K562 (cell line): ENCODE results near the gene CPED1. TPM values are rescaled to one million over a fixed set of nuclear protein-coding genes. Genes with fewer than 3 reads are reported as not detected.

ENCODE experiments used
- BRD4 ChIP-seq: fragments of 200-600 bp; sonication (generic); IDR thresholded peaks from 2 replicates; pipeline ENCODE4 v1.6.1; 2017; ENCODE audit warnings: inconsistent platforms
- CEBPB ChIP-seq: fragments of 450-650 bp; IDR thresholded peaks from 2 replicates; pipeline ENCODE4 v1.6.1; 2016; ENCODE audit warnings: missing genetic modification characterization, missing compliant biosample characterization
- CLOCK ChIP-seq: fragments of 250-450 bp; sonication (Bioruptor Pico); IDR thresholded peaks from 2 replicates; pipeline ENCODE4 v1.4.0; 2020; ENCODE audit warnings: mild to moderate bottlenecking, moderate library complexity, borderline replicate concordance
- CUX1 ChIP-seq: fragments of 200-800 bp; sonication (Bioruptor generic); IDR thresholded peaks from 2 replicates; pipeline ENCODE4 v1.6.1; 2016; ENCODE audit warnings: missing genetic modification characterization, missing compliant biosample characterization
- EWSR1 ChIP-seq: fragments of 450-650 bp; IDR thresholded peaks from 2 replicates; pipeline ENCODE4 v1.6.1; 2018; ENCODE audit warnings: borderline replicate concordance, mild to moderate bottlenecking, low read depth, moderate library complexity; ENCODE audit not compliant: partially characterized antibody
- EZH2 ChIP-seq: IDR thresholded peaks from 2 replicates; pipeline ENCODE4 v1.6.1; 2012; ENCODE audit warnings: low read depth, mild to moderate bottlenecking, inconsistent platforms, low read length, borderline replicate concordance
- FOXP4 ChIP-seq: sonication (generic); formaldehyde crosslinking; IDR thresholded peaks from 2 replicates; pipeline ENCODE4 v1.8.0; 2022; ENCODE audit warnings: mild to moderate bottlenecking, missing genetic modification reagents, borderline replicate concordance
- HBP1 ChIP-seq: fragments of 450-650 bp; formaldehyde crosslinking; IDR thresholded peaks from 2 replicates; pipeline ENCODE4 v1.4.0; 2022; ENCODE audit warnings: missing genetic modification characterization
- HNRNPH1 ChIP-seq: fragments of 200-400 bp; formaldehyde crosslinking; optimal IDR thresholded peaks from 2 replicates; pipeline ENCODE3; 2017; ENCODE audit warnings: low read depth, mild to moderate bottlenecking, low read length, moderate library complexity
- MTF1 ChIP-seq: fragments of 250-450 bp; sonication (Bioruptor Pico); IDR thresholded peaks from 2 replicates; pipeline ENCODE4 v1.9.0; 2021; ENCODE audit warnings: moderate library complexity, mild to moderate bottlenecking, inconsistent platforms, borderline replicate concordance
- NFE2 ChIP-seq: IDR thresholded peaks from 2 replicates; pipeline ENCODE4 v1.6.1; 2014; ENCODE audit warnings: antibody characterized with exemption, low read depth
- NR2F6 ChIP-seq: fragments of 450-650 bp; formaldehyde crosslinking; IDR thresholded peaks from 2 replicates; pipeline ENCODE4 v1.4.0; 2020; ENCODE audit warnings: mild to moderate bottlenecking
- ZNF551 ChIP-seq: fragments of 250-450 bp; sonication (Bioruptor Pico); IDR thresholded peaks from 2 replicates; pipeline ENCODE4 v1.5.0; 2021; ENCODE audit warnings: mild to moderate bottlenecking, moderate library complexity
- ZNF668 ChIP-seq: fragments of 250-450 bp; sonication (Bioruptor Pico); IDR thresholded peaks from 2 replicates; pipeline ENCODE4 v1.8.0; 2022; ENCODE audit warnings: mild to moderate bottlenecking, inconsistent platforms
- ZNF707 ChIP-seq: fragments of 250-450 bp; sonication (Bioruptor Pico); conservative IDR thresholded peaks from 2 replicates; pipeline ENCODE4 v1.8.0; 2022; ENCODE audit warnings: inconsistent platforms, mild to moderate bottlenecking, moderate library complexity
- polyA plus RNA-seq, 8 experiments: library from polyadenylated mRNA; depleted of rRNA in 4 of 8; stranded (reverse) in 5 of 8; unstranded in 3 of 8; fragments of >200 nt; fragmentation: Nextera tagmentation in 2 of 8; fragmentation: Illumina TruSeq in 1 of 8; extraction: Ambion mirVana in 2 of 8; extraction: Trizol in 1 of 8; gene quantifications; 2 replicates each; pipeline versions ENCODE4 v1.2.1 to v1.2.3, GENCODE V29; 2011 to 2014; ENCODE audit warnings: inconsistent platforms in 1 of 8, missing spikeins in 1 of 8
- total RNA-seq, 7 experiments: library from RNA; depleted of rRNA in 6 of 7; stranded (reverse); fragments of >200 nt in 6 of 7; fragmentation: Illumina TruSeq in 2 of 7; extraction: Trizol in 2 of 7; gene quantifications; 2 replicates each; pipeline versions ENCODE4 v1.2.1 to v1.2.3, GENCODE V29; 2011 to 2021; ENCODE audit warnings: low replicate concordance in 1 of 7

Gene CPED1
- total and polyA plus RNA-seq, 9 of the 15 experiments (the other 6 are each of a cell fraction or from before 2014, with no cell fraction given): 195 to 393 (median 290) TPM

- TF ChIP-seq HBP1 (CRISPR knock-in tag): peak; percentile 26; the same call in 1 of the 2 replicates
- TF ChIP-seq ZNF551 (CRISPR knock-in tag): no peak
- TF ChIP-seq NFE2: no peak
- TF ChIP-seq BRD4: peak; percentile 82; the same call in 1 of the 2 replicates
- TF ChIP-seq CEBPB (tag): peak; percentile 97
- TF ChIP-seq CUX1 (CRISPR knock-in tag): no peak
- TF ChIP-seq ZNF668: no peak; the same call in 1 of the 2 replicates
- no peak for TF ChIP-seq EZH2
- no peak for TF ChIP-seq HNRNPH1
- TF ChIP-seq MTF1 (CRISPR knock-in tag): no peak
- no peak for TF ChIP-seq ZNF707 (CRISPR knock-in tag)
- TF ChIP-seq EWSR1: no peak
- no peak for TF ChIP-seq NR2F6
- TF ChIP-seq FOXP4 (CRISPR knock-in tag): no peak
- no peak for TF ChIP-seq CLOCK
Observed at GRCh38 chr7:121160150-121161008, 171.9 kb downstream of the CPED1 start (continued).
